SHP77 (cell line): Measurements from ENCODE around the gene NPY5R.
A peak's percentile ranks its signal among the peaks of the same experiment; 100 is the strongest.

Experiments
- DNase-seq, 2 experiments: peaks; one replicate each; lab custom pipeline; 2025; lab: John Stamatoyannopoulos, UW

Gene NPY5R

DNA sequence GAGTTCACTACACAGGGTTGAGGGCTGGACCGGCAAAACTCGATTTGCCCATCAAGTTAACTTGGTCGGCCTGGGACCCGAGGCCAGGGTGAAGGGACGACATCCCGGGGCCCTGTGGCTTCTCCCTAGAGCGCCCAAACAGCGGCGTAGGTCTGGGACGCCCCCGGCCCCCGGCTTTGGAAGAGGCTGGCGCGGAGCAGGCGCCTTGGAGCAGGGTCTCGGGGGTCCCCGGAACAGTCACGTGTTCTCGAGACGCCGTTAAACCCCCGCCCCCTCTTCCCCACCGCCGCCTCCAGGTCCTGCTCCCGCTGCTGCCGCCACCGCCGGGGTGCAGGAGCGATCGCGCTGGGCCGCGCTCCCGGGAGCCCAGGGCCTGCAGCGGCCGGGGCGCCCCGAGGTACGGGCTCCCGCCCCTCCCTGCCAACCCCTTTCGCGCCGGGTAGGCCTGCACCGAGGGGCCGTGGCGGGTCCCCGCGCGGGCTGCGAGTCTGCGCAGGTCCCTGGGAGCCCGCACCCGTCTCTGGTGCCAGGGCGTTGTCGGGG is at the start of gene NPY5R:
TSS of gene NPY5R (plus strand) at position 289 of the 543 bp plus-strand sequence. CDS start 6,382 bp downstream, outside the sequence.
- no peak for DNase-seq

DNA sequence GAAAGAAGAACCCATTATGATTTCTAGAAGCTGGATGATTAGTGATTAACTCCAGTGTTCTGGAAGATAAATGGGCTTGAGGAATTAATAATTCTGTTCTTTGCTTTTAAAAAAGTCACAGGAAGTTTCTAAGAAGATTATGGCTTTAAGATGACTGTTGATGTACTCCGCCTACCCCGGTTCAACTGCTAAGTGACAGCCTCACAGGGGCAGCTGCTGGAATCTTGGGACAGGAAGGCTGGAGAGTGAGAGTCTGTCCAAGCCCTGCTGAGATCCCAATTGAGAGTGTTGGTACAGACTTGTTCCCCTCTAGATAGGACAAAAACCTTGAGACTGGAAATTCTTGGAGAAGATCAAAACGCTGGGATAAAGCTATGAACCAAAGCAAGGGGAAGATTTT is 48.6 kb upstream of the NPY5R start:
- no peak for DNase-seq

DNA sequence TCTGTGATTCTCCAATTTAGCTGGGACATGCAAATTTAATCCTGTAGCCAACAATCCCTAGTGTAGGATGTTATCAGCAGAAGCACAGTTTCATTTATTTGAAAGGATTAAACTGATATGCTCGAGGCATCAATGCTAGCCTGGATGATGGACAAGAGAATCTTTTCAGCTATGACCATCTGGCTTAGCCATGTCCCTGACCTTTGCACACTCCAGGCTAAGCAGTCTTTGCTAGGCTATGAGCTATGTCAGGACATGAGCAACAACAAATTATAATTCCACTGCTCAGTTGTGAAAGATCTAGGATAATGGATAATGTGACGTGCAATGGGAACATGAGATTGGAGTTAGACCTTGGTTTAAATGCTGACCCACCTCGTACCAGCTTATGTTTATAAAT is 43.2 kb upstream of the NPY5R start:
- no peak for DNase-seq

DNA sequence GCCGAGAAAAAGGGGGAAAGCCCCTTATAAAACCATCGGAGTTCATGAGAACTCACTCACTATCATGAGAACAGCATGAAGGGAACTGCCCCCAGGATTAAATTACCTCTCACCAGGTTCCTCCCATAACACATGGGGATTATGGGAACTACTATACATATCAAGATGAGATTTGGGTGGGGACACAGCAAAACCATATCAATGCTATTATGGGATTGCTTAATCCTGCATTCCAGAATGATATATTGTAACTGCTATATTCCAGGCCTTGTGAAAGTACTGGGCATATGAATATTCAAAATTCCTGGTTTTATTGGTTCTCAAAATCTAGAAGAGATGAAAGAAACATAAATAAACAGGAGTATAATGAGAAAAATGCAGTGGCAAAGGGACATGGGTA is 40.6 kb upstream of the NPY5R start:
- DNase-seq = no peak

DNA sequence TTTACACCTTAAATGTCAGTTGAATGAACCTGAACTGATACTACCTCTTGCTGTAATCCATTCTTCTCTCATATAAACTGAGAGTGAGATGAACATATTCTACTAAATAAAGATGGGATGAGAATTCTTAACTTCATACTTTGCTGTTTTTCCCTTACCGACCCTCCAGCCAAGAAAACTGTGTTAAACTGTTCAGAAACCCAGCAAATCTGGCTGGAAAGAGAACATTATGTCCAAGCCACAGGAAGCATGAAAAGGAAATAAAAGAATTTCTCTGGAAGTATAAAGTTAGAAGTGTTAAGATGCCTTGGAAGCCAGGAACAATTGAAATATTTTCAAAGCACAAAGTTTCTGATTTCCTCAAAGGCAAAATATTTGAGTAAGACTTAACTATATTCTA is 34.2 kb upstream of the NPY5R start:
- DNase-seq = no peak

DNA sequence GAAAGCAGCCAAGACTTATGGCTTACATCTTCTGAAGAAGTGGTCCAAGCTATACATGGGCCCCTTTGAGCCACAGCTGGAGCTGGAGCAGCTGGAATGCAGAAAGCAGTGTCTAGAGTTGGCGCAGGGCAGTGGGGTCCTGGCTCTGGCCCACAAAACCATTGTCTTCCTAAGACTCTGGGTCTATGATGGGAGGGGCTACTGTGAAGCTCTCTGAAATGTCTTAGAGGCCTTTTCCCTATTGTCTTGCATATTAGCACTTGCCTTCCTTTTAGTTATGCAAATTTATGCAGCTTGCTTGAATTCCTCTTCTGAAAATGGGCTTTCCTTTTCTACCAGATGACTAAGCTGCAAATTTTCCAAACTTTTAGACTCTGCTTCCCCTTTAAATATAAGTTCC is 26.6 kb upstream of the NPY5R start:
- DNase-seq = no peak

DNA sequence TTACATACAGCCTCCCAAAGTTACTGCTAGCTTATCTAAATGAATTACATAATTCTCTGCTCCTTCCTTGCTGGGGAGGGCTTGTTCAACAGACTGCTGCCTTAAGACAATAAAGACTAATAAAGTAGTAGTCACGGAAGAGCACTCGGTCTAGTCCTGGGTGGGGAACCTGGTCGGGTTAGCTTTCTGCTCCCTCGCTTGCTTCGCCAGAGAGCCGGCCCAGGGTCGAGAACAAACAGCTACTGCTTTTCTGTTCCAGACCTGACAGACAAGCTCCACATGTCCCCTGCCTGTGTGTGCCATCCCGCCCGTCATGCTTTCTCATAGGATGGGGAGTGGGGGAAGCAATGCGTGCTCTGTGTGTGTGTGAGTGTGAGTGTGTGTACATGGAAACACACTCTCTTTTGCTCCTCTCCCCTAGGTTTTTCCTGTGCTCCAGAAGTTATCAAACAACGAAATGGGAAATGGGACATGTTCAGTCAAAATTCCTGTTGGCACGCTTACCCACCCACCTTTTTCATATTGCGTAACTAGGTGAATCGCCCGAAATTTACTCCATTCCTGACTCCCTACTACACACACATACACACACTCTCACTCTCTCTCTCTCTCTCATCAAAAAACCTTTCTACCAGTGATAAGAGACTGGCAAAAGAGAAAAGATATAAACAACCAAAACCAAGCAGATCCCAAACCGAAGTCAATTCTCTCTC is 12.6 kb upstream of the NPY5R start:
- DNase-seq = no peak

DNA sequence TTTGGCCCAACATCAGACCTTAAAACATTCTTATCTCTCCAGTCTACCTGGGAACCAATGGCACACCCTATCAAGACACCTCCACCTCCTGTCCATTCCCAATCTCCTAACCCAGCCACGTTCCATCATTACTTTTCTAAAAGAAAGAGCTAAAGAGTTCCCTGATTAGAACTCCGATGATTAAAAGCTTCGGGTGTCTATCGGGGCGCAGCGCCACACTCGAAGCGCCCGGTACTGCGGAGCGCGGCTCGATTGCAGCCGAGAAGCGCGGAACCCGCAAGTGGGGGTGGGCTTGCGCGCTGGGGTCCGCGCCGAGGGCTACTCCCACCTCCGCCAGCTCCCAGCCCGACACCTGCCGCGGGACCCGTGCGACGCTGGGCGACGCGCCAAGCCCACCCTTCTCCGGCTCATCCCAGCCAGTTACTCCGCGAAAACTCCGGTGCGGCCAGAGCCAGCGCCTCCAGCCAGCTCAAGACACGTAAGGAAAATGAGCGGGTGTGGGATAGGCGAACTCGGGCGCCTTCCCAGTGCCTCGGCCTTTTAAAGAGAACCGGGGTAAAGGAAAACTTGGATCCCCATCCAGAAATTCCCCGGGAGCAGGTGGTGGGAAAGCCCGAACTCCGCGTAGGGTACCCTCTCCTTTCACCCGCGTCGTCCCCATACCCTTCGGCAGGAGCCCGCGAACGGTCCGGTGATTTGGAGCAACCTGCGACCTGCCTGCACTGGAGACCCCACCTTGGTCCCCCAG is 11.9 kb upstream of the NPY5R start:
- no peak for DNase-seq

DNA sequence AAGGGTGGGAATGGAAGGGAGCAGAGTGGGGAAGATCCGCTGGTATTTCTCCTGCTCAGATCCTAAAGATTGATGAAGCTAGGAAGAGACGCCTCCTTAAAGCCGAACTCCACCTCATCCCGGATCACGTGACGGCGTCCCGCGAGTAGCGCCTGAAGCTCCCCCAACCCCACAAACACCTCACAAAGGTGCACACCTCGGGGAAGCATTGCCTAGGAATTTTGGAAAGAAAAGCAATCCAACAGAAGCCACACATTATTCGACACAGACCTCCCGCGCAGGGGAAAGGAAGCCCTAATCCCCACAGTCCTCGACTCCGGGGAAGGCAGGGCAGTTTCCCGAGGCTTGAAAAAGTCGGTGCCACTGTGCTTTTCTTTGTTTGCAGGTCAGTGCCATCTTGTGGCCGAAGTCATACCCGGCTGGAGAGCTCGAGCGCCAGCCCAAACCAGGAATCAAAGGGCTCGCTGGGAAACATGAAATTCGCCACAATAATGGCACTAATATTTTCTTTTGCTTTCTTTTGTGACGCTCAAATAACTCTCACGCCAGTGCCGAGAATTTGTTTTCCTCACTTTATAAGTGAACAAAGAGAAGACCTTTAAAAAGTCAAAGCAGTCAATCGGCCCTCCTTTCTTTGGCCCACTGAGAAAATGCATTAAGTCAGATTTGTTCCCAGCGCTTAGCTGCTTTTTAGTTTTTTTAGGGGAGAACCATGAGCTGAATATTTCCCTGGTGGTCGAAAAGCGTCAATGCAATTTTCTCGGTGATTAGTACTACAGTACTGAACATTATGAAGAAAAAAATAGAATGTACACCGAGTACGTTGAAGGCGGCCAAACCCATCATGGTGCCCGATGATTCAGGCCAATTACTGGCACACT is 10.9 kb upstream of the NPY5R start, which contains the start of gene NPY1R:
TSS of gene NPY1R (minus strand) at position 71 of the 881 bp plus-strand sequence. CDS start 6,042 bp downstream, outside the sequence.
- peak; percentile 67 to 75 for DNase-seq

DNA sequence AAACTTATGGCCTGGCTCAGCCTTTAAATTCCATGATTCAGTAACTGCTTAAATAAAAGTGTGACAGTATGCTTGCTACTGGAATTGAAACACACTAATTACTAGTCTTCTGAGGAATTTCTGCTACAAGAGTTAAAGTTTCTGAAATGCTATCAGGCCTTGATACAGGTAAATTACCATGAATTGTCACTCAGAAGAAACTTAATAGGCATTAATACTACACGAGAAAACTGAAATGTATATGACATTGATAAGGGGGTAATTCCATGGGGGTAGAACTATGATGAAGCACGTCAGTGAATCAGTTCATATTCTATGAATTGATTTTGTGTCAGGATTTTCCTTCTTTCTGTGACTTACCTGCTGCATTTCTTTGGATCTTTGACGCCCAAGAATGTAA is 8.3 kb upstream of the NPY5R start:
- no peak for DNase-seq

DNA sequence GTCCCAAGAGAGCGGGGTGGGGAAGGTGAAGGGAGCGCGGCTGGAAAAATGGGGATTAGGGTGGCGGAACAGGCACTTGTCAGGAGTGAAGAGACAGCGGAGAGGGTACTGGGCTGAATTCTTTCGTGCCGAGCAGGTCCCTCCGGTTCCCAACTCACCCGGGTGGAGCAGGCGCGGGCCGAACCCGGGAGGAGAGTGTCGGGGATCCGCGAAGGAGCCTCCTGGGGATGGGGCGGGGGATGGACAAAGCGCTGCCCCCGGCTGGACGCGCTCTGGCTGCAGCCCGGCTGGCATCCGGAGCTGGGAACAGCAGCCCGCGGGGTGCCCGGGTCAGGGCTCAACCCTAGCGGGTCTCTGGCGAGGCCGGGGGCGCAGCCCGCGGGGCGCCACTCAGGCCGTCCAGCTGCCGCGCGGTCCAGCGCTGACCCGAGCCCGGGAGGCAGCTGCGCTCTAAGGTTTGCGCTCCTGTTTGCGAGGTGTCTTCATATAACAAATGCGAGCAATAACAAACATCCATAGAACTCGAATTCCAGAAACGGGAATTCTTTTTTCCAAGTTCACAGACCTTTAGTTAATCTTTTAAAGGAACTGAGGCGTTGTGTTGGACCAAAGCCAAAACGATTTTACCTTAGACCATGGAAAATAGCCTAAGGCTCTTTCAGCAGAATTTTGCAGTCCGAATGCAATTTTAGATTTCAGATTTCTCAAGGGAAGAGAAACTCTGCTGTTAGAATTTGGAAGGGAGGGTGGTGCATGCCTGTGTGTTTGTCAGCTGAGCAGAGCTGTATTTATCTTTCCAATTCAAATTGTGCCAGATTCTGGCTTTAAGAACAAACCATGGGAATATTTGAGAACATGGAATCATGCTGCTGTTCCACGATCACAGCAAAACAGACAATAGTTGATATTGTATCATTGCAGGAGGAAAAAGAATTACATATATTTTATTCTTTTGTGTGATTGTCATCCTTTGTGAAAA is 744 bp downstream of the NPY5R start:
- DNase-seq = no peak

DNA sequence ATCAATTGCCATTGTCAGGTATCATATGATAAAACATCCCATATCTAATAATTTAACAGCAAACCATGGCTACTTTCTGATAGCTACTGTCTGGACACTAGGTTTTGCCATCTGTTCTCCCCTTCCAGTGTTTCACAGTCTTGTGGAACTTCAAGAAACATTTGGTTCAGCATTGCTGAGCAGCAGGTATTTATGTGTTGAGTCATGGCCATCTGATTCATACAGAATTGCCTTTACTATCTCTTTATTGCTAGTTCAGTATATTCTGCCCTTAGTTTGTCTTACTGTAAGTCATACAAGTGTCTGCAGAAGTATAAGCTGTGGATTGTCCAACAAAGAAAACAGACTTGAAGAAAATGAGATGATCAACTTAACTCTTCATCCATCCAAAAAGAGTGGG is 7.0 kb downstream of the NPY5R start:
- DNase-seq = no peak

DNA sequence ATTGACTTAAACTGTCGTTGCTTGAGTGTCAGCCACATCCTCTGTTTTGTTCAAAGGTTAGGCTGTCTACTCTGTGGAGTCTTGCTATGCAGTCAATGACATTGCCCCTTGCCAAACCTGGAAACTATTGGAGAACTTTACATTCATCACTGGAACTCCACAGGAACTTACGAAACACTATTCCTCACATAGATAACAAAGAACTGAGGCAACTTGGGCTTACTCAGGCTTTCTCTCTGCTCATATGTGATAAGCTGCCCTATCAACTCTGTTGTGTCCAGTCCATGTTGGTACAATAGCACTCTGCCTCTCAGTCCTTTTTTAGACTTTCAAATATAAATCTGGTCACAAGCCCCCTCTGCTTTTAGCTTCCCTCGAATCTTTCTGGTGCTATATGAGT is 9.4 kb downstream of the NPY5R start:
- no peak for DNase-seq

DNA sequence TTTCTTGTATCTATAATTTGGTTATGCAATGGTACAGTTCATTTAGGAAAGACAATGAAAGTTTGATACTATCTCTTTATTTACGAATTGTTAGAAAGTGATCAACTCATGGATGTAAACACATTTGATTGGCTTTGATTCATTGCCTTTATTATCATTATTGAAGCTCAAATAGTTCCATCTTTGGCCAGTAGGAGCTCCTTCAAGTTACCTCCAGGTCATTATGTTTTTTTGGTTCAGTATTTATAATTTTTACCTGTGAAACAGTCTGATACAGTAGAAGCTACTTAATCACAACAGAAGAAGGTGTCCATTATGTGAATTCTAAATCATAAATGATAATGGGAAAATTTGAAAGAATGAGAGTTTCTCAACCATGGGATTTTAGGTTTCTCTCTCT is 12.4 kb downstream of the NPY5R start:
- DNase-seq = no peak

DNA sequence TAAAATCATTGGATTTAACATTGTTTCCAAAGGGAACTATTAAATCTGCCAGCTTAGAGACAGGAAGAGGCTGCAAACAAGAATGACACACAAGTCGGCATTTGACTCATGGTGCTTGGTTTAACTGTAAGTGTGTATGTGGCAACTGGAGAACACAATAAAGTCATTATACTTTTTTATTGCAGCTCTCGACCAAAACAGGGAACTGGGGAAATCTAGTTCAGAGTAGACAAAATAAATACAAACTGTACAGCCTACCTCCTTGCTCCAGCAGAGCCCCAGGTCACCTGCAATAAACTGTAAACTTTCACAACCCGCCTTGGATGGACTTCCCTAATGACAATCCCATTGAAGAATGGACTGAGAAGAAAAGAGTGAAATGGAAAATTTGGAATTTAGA is 24.0 kb downstream of the NPY5R start:
- no peak for DNase-seq

DNA sequence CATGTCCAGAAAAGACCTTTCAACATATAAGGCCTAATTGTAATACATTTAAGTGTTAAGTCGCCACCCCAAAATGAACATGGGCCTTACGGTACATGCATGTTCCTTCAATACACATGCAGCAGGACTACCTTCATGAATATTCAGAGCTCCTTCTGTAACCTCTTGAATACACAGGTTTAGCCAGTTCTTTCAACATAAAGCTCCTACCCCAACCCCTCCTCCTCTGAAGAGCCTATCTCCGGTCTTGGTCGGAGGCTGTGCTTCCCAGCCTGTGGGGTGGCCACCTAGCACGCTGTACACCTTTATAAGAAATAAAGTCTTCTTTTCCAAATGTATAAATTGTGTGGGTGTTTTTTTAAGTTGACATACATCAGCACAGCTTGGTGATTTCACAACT is 28.3 kb downstream of the NPY5R start:
- DNase-seq = no peak

DNA sequence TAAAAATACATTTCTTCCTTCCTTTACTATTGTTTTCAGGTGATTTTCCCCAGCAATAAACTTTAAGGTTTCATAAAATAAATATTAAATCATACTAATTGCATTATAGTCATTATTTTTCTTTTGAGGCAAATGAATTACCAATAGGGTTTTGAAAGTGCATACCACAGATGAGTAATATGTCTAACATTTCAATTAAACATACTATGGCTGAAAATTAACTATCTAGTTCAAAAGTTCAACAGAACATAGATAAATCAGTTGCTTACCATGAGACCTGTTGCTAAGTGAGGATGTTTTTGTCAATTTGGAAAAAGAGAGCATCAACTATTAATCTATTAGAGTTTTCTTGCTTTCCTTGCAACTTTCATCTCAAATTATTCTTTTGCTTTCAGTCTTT is 35.0 kb downstream of the NPY5R start:
- no peak for DNase-seq

DNA sequence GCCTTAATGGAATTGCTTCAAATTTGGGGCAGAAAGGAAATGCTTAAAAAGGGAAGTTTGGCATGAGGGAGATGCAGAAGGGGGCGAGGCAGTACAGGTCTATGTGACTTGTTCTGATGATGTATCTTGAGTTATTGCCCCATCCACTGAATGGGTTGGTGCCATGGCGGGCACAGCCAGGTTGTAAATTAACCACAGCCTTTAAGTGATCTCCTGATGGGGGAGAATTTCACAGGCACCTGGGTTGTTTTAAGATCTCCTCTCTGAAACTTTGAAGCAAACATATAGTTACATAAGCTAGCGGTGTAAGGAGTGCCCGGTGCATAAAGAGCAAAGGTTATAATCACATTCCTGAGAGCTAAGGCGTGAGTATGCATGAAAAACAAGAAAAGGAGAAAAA is 37.0 kb downstream of the NPY5R start:
- no peak for DNase-seq

DNA sequence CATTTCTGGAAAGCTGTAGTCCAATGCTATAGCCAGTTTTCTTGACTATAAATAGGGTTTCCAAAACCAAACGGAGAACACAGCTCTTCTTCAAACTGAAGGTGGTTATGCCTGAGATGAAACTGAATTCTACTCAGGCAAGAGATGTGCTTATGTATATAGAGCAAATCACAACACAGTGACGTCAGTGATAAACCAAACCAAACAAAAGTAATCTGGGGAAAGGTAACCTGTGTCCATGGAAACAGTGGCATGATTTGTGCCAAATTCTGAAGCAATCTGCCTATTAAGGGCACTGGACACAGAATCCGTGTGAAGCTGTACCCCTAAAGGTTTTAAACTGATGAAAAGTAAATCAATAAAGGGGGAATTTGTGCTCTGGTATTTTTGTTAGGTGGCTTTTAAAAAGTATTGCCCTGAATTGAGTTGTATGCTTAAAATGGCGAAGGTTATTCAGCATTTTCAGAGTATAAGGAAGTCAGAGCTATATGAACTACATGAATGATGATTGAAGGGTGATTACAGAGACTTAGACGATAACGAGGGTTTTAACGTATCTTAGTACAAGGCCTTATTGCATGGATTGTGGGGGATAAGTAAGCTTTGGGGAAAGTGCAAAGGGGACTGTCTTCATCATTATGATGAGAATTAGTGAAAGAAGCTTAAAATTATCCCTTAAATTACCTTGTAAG is 38.6 kb downstream of the NPY5R start:
- no peak for DNase-seq

DNA sequence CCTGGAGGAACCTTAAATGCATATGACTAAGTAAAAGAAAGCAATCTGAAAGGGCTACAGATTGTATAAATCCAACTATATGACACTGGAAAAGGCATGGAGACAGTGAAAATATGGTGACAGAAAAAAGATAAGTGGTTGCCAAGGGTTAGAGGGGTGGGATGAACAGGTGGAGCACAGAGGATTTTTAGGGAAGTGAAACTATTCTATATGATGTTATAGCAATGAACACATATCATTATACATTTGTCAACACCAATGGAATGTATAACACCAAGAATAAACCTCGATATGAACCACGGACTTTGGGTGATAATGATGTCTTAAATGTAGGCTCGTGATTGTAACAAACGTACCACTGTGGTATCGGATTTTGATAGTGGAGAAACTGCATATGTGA is 40.7 kb downstream of the NPY5R start:
- no peak for DNase-seq
